Stimulated activated CD8-positive, alpha-beta memory T cell treated with anti-CD3 and anti-CD28 coated beads, Interleukin-12 subunit alpha, Interleukin-12 subunit beta, amount 100 ng/mL, for 1 hour (primary cell): Measurements from ENCODE around the gene PLEKHN1.

Experiments
- DNase-seq: peaks from one replicate; pipeline ENCODE4 v3.0.0-alpha.2; 2020; ENCODE audit warnings: low read depth

The PLEKHN1 gene

DNA sequence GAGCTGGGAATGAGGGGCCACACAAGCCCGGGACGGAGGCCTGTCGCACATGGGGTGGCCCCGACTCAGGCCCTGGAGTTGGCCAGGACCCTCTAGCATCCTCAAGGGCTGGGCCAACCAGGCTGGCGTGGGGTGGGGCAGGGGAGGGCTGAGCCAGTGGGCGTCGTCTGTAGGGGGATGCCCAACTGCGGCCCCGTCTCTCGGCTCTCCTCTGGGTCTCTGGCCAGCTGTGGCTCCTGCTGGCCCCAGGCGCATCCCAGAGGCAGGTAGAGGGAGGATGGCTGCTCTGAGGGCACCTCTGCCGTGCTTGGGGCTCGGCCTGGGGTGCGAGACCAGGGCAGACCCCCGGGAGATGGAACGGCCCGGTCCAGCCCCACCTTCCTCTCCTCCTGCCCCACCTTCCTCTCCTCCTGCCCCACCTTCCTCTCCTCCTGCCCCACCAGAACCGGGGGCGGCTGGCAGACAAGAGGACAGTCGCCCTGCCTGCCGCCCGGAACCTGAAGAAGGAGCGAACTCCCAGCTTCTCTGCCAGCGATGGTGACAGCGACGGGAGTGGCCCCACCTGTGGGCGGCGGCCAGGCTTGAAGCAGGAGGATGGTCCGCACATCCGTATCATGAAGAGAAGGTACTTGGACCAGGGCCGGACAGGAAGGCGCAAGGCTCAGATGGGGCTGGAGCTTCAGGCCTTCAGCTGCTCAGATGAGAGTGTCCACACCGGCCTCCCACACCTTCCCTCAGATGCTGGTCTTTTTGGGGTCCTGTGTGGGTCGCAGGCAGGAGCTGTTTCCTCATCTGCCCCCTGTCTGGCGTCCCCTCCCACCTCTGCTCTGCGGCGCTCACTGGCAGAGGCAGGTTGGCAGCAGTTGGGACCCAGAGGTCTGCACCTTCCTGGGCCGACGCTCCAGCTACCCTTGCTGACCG lies 36.3 kb upstream of the PLEKHN1 start:
- DNase-seq, result no peak

DNA sequence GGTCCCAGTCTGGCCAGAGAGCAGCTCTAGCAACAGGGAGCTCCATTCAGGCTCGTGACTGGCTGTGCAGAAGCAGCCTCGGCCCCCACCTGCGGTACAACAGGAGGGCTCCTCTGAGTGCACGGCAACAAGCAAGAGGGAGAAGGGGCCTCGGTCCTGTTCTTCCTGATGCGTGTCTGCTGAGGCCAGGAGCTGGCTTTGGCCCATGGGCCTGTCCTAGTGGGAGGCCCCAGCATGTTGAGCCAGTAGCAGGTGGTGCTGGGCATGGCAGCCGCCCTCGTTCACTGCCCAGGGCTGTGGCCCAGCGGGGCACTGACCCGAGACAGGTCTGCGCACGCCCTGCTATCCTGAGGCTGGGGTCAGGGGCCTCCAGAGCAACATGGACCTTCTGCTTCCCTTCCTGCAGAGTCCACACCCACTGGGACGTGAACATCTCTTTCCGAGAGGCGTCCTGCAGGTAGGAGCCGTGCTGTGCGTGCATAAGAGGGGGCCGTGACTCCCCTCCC lies 35.6 kb upstream of the PLEKHN1 start:
- no peak for DNase-seq

DNA sequence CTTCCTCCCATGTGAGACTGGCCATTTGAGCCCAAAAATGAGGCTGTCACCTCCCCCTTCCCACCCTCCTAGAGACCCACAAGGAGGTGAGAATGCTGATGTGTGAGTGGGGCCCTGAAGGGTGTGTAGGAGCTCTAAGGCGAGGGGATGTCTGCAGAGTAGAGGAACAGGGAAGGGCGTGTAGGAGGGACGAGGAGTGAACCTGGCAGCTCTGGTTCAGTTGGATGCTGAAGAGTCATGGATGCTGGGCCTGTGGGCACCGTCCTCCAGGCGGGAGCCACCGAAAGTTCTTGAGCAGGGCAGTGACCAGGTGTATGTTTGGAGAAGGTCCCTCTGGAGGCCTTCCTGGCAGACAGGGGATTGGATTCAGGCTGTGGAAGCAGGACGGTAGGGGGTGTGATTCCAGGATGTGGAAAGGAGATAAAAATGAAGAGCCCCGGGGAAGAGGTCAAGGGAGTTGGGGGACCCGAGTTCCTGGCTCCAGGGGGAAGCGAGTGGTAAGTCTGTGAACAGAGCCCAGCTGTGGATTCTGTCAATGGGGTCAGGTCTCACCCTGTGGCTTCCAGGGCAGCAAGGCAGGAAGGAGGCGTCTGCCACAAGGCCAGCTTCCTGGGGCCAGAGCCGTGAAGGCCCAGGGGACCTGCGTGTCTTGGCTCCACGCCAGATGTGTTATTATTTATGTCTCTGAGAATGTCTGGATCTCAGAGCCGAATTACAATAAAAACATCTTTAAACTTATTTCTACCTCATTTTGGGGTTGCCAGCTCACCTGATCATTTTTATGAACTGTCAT lies 34.7 kb upstream of the PLEKHN1 start:
- DNase-seq, result no peak

DNA sequence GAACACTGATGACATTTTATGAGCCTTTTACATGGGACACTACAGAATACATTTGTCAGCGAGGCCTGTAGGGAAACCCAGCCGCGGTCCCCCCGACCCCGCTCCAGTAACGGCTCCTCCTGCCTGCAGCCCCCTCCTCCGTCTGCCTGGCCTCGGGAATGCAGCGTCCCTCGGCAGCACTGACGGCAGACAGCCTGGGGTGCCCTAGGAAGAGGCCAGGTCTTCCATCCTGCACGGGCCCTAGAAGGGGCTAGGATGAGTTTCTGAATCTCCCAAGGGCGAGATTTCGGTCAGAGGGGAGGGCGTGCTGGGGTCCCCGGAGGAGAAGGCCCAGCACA lies 34.1 kb upstream of the PLEKHN1 start:
- DNase-seq, result no peak

GRCh38 chr1:932776-933602 lies 33.3 kb upstream of the PLEKHN1 start:
- DNase-seq, result no peak

GRCh38 chr1:933603-933940 lies 32.7 kb upstream of the PLEKHN1 start:
- DNase-seq, result no peak

- DNase-seq, result no peak
Observed at GRCh38 chr1:934991-935750, 31.1 kb upstream of the PLEKHN1 start.

DNA sequence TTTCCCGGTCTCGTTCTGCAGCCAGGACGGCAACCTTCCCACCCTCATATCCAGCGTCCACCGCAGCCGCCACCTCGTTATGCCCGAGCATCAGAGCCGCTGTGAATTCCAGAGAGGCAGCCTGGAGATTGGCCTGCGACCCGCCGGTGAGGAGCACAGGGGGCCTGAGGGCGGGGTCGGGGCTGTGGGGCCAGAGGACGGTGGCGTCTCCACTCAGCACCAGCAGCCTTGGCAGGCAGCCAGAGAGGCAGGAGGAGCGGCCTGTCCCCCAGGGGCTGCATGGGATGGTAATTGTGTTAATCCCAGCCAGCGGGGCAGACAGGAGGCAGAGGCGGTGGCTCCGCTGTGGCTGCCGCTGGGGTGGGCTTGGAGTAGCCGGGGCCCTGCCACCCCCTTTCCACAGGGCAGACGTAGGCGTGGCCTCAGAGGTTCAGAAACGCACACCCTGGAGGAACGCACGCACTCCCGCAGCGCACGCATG lies 30.5 kb upstream of the PLEKHN1 start:
- DNase-seq, result no peak

- no peak for DNase-seq
Observed at GRCh38 chr1:936348-937264, 29.7 kb upstream of the PLEKHN1 start.

DNA sequence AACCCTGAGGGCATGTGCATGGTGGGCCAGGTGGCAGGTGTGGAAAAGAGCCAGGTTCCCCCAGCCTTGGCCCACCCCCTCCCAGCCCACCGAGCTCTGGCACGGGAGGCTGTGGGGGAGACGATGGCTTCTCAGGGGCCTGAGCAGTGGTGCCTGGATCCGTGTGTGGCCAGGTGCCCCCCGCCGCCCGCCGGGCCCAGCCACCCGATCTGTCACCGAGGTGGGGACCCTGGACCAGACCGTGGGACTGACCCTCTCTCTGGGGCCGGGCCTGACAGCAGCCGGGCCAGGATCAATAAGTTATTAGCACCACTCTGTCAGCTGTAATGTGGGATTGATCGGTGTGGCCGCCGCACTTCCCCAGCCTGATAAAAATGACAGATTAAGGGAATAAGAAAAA lies 28.8 kb upstream of the PLEKHN1 start:
- no peak for DNase-seq

GRCh38 chr1:938088-938683 lies 28.1 kb upstream of the PLEKHN1 start:
- DNase-seq, result no peak

DNA sequence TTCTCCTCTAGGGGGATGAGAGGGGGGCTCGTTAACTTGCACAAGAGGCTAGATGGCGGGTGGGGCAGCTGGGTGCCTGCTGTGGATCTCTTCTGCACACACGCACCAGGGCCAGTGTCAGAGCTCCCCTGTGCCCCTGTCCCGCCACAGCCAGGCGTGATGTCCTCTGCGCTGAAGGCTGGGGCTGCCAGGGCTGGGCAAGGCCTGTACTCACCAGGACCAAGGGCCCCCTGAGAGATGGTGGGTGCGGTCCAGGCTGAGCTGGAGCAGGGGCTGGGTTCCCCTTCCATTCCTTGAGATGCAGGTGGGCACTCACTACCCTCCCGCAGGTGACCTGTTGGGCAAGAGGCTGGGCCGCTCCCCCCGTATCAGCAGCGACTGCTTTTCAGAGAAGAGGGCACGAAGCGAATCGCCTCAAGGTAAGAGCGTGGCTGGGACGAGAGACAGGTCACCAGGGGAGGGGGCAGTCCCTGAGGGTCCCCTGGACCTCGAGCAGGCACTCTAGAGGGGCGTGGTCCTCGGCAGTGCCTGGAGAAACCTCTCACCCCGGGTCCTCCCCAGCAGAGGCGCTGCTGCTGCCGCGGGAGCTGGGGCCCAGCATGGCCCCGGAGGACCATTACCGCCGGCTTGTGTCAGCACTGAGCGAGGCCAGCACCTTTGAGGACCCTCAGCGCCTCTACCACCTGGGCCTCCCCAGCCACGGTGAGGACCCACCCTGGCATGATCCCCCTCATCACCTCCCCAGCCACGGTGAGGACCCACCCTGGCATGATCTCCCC lies 27.4 kb upstream of the PLEKHN1 start:
- no peak for DNase-seq

GRCh38 chr1:939511-940106 lies 26.7 kb upstream of the PLEKHN1 start:
- no peak for DNase-seq

DNA sequence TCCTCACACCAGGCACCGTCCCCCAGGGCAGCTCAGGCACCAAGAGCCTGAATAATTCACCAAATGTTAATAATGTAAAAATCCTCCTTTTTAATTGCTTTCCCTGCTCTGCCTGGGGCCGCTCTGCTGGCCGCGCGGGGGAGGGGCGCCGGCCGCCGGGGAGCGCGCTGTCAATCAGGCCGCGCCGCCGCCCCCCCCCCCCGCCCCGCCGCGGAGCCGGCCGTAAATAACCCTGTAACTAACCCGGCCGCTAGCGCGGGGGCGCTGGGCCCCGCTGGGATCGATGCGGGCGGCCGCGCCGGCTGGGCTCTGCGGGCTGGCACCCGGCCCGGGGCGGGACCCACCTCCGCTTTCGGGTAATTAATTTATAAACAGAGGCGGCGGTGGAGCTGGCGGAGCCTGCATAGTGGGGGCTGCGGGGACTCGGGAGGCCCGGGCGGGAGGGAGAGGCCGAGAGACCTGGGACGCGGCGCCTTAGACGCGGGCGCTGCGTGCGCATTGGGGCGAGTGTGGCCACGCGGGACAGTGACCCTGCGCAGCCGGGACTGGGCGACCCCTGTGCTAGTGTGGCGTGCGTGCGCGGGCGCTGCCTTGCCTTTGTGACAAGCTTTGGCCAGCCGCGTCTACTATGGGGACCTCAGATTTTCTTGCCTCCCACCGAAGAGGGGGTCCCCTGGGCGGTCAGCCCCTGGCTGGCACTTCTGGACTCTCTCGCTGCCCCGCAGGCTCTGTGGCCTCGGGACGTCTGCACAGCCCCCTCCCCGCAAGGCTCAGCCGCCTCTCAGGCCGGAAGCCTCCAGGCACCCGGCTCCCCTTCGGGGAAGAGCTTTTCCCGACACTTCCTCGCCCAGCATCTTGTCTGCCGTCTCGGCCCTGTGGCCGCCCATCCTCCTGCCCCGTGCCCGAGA lies 25.9 kb upstream of the PLEKHN1 start:
- DNase-seq, result no peak

DNA sequence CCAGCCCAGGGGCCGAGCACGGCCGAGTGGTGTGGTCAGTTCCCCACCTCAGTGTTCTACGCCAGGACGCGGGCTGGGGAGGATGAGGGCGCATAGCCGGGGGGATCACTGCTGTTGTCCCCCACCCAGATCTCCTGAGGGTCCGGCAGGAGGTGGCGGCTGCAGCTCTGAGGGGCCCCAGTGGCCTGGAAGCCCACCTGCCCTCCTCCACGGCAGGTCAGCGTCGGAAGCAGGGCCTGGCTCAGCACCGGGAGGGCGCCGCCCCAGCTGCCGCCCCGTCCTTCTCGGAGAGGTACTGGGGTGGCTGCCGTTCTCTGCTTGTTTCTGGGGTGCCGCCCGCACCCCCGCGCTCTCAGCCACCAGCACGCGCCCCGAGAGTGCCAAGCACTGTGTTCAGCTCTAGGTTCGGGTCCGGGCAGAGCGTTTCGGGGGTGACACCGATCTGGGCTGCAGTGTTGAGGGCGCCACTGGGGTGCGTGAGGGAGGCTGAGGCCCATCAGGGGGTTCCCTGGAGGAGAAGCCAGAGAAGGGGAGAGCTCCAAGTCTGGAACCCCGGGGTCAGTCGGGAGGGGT lies 25.2 kb upstream of the PLEKHN1 start:
- no peak for DNase-seq

DNA sequence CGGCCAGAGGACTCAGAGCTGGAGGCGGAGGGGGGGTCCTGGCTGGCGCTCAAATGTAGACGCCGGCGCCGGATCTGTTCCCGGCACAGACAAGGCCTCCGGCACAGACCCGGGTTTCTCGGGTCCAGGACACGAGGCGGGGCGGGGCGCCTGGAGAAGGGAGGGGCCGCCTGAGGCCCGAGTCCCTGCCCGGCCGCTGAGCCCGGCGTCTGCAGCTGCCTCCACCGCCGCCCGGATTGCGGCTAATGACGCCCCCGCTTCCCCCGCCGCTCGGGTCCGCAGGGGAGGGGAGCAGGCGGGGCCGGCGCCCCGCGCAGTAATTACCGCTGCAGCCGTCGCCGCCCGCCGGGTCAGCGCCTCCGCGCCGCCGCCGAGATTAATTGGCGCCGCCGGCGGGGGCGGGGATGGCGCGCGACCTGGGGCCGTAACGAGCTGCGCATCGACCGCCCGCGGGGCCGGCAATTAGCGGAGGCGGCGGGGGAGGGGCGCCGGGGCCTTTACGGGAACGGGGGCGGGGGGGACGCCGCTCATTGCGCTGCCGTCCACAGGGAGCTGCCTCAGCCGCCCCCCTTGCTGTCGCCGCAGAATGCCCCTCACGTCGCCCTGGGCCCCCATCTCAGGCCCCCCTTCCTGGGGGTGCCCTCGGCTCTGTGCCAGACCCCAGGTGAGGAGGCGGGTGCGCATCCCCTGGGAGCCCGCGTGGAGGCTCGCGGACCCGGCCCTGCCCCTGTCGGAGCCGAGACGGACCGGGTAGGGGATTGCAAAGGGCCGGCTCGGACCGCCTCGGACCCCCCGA lies 24.5 kb upstream of the PLEKHN1 start:
- DNase-seq, result no peak
